A549 (cell line): ENCODE measurements around the gene DLG1.

Experiments
- BHLHE40 ChIP-seq: IDR thresholded peaks from 2 replicates; pipeline ENCODE4 v1.6.1; 2012; ENCODE audit warnings: low read depth, low read length, inconsistent platforms
- CTCF ChIP-seq: fragments of >200 bp; sonication (Bioruptor Twin); formaldehyde crosslinking; IDR thresholded peaks from 3 replicates; pipeline ENCODE4 v1.5.1; 2016
- E2F6 ChIP-seq: IDR thresholded peaks from 2 replicates; pipeline ENCODE4 v1.6.1; 2012; ENCODE audit warnings: low read depth, borderline replicate concordance
- HDAC2 ChIP-seq: fragments of 200-600 bp; sonication (generic); IDR thresholded peaks from 2 replicates; pipeline ENCODE4 v1.6.1; 2016
- MYC ChIP-seq: IDR thresholded peaks from 2 replicates; pipeline ENCODE4 v1.6.1; 2012; ENCODE audit warnings: mild to moderate bottlenecking, inconsistent platforms, low read length, improper control_type of control experiment, borderline replicate concordance
- NFE2L2 ChIP-seq: fragments of 150-350 bp; conservative IDR thresholded peaks from 2 replicates; pipeline ENCODE4 v1.6.1; 2014; ENCODE audit warnings: low read length
- POLR2A ChIP-seq: IDR thresholded peaks from 2 replicates; pipeline ENCODE4 v1.6.1; 2012; ENCODE audit warnings: mild to moderate bottlenecking, low read length
- RAD21 ChIP-seq, 2 experiments: fragments of >200 bp in 1 of 2; sonication (Bioruptor Twin) in 1 of 2; formaldehyde crosslinking in 1 of 2; IDR thresholded peaks in 1 of 2; conservative IDR thresholded peaks in 1 of 2; 2 replicates in 1 of 2; 3 replicates in 1 of 2; pipeline ENCODE4 v1.6.1; 2012 to 2018; ENCODE audit warnings: inconsistent platforms in 1 of 2
- RCOR1 ChIP-seq: fragments of 150-350 bp; IDR thresholded peaks from 2 replicates; pipeline ENCODE4 v1.6.1; 2014; ENCODE audit warnings: antibody characterized with exemption, low read length, low read depth
- REST ChIP-seq: fragments of 200-600 bp; sonication (generic); IDR thresholded peaks from 2 replicates; pipeline ENCODE4 v1.6.1; 2016; ENCODE audit warnings: antibody characterized with exemption, mild to moderate bottlenecking, moderate library complexity
- SREBF2 ChIP-seq: fragments of 450-650 bp; IDR thresholded peaks from 2 replicates; pipeline ENCODE4 v1.6.1; 2014; ENCODE audit warnings: mild to moderate bottlenecking, moderate library complexity
- ZFP36 ChIP-seq: fragments of 450-650 bp; IDR thresholded peaks from 2 replicates; pipeline ENCODE4 v1.6.1; 2014; ENCODE audit warnings: borderline replicate concordance; ENCODE audit not compliant: partially characterized antibody

- TF ChIP-seq POLR2A (no peak), CTCF (no peak), BHLHE40 (no peak), E2F6 (no peak), ZFP36 (no peak), HDAC2 (no peak), NFE2L2 (no peak), SREBF2 (no peak), REST (no peak), RCOR1 (no peak), RAD21 (conservative IDR thresholded peaks at IDR 0.05 in 1 of 2, IDR thresholded peaks at IDR 0.05 in 1 of 2) (no peak), MYC (no peak)
Measured at GRCh38 chr3:197256104-197256503, 42.3 kb downstream of the DLG1 start.
